ENCODE data around the gene MMS22L.

MMS22L gene, protein sequence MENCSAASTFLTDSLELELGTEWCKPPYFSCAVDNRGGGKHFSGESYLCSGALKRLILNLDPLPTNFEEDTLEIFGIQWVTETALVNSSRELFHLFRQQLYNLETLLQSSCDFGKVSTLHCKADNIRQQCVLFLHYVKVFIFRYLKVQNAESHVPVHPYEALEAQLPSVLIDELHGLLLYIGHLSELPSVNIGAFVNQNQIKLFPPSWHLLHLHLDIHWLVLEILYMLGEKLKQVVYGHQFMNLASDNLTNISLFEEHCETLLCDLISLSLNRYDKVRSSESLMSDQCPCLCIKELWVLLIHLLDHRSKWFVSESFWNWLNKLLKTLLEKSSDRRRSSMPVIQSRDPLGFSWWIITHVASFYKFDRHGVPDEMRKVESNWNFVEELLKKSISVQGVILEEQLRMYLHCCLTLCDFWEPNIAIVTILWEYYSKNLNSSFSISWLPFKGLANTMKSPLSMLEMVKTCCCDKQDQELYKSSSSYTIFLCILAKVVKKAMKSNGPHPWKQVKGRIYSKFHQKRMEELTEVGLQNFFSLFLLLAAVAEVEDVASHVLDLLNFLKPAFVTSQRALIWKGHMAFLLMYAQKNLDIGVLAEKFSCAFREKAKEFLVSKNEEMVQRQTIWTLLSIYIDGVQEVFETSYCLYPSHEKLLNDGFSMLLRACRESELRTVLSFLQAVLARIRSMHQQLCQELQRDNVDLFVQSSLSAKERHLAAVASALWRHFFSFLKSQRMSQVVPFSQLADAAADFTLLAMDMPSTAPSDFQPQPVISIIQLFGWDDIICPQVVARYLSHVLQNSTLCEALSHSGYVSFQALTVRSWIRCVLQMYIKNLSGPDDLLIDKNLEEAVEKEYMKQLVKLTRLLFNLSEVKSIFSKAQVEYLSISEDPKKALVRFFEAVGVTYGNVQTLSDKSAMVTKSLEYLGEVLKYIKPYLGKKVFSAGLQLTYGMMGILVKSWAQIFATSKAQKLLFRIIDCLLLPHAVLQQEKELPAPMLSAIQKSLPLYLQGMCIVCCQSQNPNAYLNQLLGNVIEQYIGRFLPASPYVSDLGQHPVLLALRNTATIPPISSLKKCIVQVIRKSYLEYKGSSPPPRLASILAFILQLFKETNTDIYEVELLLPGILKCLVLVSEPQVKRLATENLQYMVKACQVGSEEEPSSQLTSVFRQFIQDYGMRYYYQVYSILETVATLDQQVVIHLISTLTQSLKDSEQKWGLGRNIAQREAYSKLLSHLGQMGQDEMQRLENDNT

DNA sequence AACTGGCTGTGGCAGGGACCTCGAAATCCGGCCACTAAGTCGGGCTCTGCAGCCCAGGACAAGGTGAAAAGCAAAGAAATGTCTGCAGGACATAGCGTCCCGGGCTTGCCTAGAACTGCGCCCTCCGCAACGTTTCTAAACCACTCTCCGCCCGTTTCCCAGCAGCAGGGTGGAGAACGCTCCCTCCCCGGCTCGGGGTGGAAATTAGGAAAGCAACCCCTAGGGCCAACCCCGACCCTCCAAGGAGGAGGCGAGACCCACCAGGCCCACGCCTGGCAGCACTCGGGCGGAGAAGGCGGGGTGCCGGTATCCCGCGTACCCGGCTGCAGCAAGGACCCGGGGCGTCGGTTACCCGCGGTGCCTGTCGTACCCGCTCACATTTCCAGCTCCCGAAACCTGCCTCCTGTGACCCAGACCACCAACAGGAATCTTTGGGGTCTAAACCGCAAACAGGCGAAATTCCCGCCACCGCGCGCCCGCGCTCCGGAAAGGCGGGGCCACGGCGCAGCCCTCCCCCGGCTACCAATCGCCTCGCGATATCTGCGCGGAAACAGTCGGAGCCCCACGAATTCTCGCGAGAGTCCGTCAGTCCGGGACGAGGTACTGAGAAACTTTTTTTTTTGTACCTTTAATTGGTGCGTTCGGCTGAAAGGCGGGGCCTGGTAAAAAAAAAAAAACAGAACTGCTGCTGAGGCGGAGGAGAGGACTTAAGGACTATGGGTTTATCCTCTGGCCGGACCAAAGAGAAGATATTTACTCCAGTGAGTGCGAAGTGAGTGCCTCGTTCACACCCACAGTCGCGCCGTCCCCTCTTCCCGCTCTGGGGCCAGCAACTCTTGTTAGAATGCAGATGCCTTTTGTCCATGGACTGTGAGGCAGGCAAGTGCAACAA, at the start of gene MMS22L:
TSS of gene MMS22L (minus strand) at position 491 of the 892 bp plus-strand sequence. CDS start 739 bp downstream, outside the sequence.
- peak; percentile 93 for DNase-seq

DNA sequence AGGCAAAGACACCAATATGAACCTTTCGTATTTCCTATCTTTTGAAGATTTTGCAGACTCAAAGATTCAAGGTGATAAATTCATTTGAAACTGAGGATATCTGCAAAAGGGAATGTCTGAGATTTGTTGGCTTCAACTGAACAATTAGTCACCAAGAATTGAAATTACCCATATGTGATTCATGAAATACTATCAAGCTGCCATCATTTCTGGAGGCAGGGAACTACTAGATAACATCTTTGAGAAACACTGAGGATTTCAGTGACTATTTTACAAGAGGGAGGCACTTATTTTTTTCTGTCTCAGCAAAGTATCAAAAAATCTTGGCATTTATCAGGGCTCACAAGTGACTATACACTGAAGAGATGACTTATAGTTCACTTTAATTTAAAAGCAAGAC, 39.8 kb upstream of the MMS22L start:
- no peak for DNase-seq

DNA sequence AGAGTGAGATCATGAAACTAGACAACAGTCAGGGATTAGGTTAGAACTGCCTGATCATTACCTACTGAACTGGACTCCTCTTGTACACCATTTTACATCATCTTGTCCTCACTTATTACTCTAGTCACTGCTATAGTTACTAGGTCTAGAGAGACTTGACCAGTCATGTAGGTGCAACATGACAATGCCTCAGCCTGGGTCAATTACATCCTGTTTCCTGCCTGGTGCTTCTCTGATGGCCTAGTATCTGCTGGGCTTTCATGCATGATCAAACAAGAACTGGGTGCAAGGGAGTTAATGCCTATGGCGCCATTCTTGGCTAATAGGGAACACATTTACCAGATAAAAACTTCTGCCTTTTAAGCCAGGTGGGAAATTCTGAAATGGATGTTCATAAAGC, 39.2 kb upstream of the MMS22L start:
- DNase-seq: no peak

DNA sequence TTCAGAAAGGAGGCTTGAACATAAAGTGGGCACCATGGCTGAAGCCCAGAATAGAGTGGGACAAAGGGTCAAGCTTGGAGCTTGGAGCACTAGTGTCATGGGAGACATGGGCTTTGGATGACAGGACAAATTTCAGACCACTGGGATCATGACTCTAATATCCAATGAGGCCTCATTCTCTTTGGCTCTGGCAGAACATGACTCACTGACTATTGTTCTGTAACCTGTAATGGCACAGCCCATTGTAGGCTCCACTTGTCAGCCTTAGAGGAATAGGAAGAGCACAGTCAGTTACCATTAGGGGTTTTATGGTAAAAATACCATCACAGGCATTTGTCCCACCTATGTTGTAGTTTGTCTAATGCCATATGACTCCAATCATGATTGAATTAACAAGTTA, 34.0 kb upstream of the MMS22L start:
- no peak for DNase-seq

DNA sequence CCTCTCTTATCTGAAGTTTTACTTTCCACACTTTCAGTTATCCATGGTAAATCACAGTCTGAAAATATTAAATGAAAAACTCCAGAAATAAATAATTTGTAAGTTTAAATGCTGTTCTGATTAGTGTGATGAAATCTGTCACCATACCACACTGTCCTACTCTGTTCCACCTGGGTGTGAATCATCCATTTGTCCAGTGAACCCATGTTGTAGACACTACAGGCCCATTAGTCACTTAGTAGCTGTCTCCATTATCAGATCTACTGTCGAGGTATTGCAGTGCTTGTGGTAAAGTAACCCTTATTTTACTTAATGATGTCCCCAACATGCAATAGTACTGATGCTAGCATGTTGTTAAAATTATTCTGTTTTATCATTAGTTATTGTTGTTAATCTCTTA, 29.2 kb upstream of the MMS22L start:
- no peak for DNase-seq

DNA sequence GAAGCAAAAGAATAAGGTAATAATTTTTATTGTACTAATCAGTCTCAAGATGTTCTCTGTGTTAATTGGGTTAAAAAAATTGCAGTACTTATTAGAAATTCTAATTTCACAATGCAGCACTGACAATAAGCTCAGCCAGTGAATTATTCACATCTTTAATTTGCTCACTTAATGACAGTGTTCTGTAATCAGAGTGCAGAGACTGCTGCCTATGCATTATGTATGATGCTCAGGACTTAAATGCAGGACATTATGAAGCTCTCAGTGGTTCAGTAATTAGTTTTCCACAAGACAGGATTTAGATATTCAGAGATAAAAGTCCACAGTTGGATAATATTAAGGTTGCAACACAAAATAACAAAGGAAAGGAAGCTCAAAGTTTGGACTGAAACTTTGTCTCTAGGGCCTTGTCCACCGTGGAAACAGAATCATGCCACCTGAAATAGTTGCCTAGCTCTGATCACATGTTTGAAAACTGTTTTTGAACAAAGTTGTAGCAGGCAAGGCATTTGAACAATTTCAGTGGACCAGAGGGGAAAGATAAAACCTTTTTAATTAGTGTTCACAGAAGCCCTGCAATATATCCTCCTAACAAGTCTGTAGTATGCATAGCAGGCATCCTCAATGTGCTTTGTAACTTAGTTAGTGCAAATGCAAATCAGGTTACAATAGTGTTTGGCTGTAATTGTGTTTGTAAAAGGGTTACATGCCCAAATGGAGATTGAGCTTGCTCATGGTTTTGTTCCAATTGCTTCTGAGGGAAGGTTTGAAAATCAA, 23.7 kb upstream of the MMS22L start:
- DNase-seq: no peak

DNA sequence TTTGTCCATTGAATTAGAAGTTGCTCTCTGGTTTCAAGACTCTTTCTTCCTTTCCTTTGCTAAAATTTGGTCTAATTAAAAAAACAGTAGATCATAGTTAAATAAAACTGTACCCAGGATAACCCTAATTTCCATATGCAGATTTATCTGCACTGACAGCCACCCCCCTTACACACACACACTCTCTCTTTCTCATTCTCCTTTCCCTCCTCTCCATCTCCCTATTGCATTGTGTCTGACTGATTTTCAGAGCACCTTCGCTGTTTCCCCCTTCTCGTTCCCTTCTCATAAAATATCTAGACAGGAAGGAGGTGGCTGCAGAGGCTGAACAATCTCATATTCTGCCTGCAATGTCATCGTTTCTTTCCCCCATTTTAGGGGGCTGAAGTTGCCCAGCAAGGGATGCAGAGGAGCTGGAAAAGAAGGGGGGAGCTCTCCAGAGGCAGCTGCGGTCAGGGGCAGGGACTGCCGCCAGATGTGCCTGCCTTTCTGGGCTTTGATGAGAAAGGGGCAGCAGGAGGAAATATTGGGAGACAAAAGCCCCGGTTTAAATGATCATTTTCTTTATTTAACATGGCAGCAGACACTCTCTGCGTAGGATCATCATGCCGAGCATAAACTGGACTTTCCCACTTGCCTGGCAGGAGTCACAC, 22.5 kb upstream of the MMS22L start:
- no peak for DNase-seq

DNA sequence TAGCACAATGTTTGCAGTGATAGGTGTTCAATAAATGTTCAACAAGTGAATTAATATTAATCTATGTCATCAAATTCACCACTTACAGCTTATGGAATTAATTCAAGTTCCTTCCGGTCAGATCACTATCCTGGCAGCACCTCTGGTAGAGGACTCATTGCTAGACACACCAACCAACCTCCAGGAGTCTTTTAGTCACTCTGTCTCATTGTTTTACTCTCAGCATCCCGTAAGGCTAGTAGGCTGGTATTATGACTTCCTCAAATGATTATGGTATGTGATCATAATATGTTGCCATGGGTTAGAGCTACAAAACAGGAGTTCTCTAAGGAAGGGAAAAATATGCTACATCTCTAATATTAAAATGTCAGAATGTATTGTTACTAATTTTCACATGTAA, 21.7 kb upstream of the MMS22L start:
- no peak for DNase-seq

DNA sequence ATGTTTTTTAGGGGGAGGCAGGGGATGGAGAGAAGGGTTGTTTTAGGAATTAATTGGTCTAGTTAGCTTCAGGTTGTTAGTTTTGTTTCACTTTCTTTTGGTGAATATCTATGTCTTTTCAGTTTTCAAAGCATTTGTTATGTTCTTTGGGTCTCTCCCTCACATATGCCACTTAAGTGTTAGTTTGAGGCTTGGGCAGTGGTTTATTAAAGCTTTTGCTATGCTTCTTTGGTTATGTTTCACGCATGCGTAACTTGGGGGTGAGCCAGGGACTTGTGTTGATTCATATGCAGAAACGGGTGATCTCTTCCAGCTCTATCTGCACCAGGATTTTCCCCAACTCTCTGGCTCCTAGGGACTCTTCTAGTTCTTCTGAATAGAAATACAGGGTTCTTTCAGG, 11.4 kb upstream of the MMS22L start:
- DNase-seq: no peak

DNA sequence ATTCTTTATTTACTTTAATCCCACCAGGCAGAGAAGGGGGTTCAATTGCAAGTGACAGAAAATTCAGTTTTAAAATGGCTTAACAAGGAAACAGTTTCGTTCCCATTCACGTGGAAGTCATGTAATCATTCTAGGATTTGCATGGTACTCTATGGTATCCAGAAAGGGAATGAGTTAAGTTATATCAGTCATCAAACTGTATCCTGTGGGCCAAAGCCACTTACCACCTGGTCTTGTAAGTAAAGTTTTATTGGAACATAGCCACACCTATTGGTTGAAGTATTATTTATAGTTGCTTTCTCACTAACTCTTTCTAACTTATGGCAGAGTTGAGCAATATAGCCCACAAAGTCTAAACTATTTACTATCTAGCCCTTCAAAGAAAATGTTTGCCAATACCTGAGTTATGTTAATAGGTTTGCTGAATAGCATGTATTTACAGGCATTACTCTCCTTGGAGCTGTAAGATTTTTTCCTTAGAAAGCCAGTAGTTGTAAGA, 10.2 kb upstream of the MMS22L start:
- no peak for DNase-seq

DNA sequence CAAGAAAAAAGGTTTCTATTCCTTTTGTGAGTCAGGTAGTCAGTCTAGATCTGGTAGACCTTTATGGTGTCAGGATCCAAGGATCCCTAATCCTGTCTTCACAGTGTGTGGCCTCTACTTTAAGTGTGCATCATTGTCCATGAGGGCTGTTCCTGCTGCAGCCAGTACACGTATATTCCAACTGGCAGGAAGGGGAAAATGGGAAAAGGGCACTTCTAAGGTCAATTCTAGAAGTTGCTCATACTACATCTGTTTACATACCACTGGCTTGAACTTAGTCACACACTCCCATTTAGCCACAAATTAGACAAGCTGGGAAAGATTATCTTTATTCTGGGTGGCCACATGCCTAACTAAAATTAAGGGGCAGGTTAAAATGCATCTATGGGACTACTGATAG, 9.7 kb upstream of the MMS22L start:
- DNase-seq: no peak

DNA sequence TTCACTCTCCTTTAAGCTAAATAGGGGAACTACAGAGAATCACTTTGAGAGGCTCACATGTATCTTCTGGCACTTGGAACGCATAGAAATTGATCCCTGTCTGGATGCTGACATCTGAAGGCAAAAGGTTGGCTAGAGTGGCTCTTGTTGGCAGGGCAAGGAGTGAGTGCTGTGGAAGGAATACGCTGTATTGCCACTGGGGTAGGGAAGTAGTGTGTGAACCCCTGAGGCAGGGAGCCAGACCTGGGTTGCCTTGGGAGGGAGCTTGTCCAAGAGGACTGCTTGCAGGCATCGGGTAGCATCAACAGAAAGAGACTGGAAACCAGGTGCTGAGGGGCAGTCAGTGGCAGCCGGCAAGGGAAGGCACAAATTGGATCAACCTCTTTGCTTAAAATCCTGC, 8.9 kb upstream of the MMS22L start:
- DNase-seq: no peak

DNA sequence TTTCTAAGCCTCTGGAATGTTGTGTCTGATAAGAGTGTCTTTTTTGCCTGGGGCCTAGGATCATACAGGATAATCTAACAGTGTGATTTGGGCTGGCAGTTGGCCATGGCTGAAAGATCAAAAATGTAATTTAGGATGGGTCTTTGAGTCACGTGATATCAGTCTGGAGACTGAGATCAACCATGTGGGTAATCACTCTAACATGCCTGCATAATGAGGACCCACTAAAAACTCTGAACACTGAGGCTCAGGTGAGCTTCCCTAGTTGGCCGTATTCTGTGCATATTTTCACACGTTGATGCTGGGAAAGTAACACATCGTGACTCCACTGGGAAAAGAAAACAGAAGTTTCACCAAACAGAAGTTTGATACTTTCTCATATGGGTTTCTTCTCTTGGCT, 6.3 kb upstream of the MMS22L start:
- no peak for DNase-seq

DNA sequence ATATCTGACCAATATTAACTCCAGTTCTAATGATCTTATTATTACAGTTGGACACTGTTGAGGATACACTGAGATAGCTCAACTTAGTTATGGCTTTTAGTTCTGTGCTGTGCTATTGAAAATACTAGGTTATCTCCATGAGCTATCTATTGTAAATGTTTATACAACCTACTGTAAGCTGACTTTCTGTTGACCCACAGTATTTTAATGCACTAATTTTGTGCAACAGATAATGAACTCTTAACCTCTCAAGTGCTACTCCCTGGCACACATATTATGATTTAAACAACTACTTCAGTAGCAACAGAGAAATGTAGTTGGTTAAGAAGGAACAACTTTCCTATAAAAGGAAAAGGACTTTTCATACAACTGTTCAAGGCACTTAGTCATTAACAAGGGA, 5.2 kb upstream of the MMS22L start:
- DNase-seq: no peak

DNA sequence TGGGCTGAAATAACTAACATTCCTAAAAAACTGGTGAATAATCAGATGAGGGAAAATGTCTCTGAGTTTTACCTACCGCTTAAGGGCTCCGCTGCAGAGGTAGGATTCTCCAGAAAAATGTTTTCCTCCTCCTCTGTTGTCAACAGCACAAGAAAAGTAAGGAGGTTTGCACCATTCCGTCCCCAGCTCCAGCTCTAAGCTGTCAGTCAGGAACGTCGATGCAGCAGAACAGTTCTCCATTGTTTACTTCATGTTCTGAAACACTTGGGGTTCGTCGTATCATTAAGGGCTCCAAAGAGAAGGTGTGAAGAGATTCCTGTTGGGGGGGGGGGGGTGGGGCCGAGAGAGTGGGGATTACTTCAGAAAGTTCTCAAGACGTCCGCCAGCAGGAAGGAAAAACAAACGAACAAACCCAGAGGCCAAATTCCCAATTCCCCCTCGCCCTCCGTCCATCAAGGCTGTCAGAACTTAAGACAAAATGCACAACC, 734 bp downstream of the MMS22L start:
- DNase-seq: no peak

DNA sequence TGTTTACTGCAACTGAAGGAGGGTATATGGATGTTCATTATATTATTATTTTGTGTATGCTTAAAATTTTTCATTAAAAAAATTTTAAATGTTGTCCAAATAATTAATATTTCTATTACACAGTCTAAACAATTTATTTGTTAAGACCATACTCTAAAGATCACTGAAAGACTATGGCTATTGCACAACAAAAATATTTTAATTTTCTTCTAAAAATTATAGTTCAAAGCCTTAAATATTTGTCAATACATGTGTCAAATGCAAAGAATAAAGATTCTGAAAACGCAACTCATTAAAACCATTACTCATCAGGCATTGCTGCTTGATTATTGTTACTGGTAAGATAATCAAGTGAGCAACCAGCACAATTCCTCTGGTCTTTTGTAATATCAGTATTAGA, 2.2 kb downstream of the MMS22L start:
- DNase-seq: no peak

DNA sequence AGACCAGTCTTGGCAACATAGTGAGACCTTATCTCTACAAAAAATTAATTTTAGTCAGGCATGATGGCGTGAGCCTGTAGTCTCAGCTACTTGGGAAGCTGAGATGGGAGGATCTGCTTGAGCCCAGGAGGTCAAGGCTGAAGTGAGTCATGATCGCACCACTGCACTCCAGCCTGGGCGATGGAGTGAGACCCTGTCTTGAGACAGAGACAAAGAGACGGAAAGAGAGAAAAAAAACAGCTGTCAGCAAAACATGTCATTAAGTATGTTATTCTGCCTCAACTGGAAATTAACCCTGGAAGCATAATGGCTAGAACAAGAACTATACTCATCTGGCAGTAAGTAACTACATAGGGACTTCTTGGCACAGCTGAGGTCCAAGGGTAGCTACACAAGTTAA, 7.2 kb downstream of the MMS22L start:
- DNase-seq: no peak

DNA sequence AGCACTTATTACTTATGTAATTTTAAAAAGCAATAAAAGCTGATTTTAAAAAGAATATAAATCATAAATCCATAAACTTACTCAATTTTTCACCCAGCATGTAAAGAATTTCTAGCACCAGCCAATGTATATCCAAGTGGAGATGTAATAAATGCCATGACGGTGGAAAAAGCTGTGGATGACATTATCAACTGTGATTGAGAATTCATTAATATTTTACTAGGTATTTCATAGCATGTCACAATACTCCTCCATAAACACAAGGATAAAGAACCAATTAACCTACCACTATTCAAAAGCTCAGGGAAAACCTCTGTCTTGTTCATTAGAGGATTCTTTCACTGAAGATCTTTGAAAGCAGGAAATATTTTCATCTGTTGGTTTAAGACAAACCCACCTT, 13.2 kb downstream of the MMS22L start:
- DNase-seq: no peak

DNA sequence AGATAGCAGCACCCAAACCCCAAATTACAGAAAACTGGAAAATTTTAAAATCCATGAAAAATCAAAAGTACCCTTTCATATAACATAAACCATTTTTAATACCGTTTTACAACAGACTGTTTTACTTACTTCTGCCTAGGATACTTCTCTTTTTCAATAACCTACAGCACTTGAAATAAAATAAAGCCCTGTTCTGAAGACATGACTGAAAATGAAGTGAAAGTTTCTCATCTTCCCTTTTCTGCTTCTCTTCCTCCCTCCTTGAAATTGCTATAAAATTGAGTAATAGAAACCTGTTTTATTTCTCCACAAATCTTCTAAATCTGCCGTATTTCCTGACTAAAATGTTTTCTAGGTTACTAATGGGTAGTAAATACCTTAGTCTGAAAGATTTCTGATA, 20.3 kb downstream of the MMS22L start:
- DNase-seq: no peak

DNA sequence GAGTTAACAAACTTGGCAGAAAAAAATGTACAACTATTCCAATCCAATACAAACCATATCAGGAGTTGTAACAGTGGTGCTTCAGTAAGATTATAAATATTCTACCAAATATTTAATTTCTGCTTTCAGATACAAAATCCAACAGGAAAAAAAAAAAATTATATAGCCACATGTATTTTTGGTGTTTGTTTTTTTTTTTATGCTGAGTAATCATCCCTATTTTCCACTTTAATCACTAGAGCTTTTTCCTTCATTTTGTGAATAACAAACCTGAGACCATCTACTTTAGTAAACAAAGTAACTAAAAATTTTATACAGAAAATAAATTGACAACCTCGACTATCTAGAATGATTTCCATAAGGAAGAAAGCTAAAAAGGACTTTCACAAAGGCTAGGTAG, 36.2 kb downstream of the MMS22L start:
- no peak for DNase-seq

DNA sequence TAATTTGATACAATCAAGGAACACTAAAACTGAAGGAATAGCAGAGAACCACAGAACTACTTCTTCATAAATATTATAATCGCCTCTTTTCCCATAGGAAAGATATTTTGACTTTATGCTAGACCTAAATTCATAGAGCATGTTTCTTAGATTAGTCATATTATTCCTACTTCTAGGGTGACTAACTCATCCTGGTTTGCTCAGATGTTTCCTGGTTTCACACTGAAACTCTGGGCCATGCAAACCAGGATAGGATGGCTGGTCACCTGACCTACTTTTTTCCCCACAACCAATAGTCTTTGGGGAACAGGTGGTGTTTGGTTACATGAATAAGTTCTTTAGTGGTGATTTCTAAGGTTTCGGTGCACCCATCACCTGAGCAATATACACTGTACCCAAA, 42.8 kb downstream of the MMS22L start:
- DNase-seq: no peak

All from stimulated activated CD4-positive, alpha-beta T cell treated with anti-CD3 and anti-CD28 coated beads, Interleukin-1b, Interleukin-23, amount 100 ng/mL, for 48 hours (primary cell).